Smooth muscle cell (in vitro differentiated cells): ENCODE data around the gene ZNF274. TPM values are rescaled to one million over a fixed set of nuclear protein-coding genes. Genes with fewer than 3 reads are reported as not detected.
A peak's percentile ranks its signal among the peaks of the same experiment; 100 is the strongest.
"Not testable (repeated sequence)": the region's sequence is repeated elsewhere in the genome, so short reads cannot be mapped to it uniquely, and the experiment has no call there.

Experiments used
- DNase-seq: peaks from one replicate; lab custom pipeline; 2025; ENCODE audit not compliant: unreplicated experiment; lab: John Stamatoyannopoulos, UW
- H2AFZ ChIP-seq: fragments of 200-600 bp; sonication (generic); 2 replicates; pipeline ENCODE4 v1.6.0; 2016; ENCODE audit warnings: antibody characterized with exemption, low read depth, mild to moderate bottlenecking
- H3F3A ChIP-seq: fragments of 200-600 bp; sonication (generic); 2 replicates; pipeline ENCODE4 v1.6.0; 2017; ENCODE audit warnings: antibody characterized with exemption, low read depth
- H3K27ac ChIP-seq: fragments of 200-600 bp; sonication (generic); 2 replicates; pipeline ENCODE4 v1.5.1; 2016; ENCODE audit warnings: low read depth, mild to moderate bottlenecking
- H3K27me3 ChIP-seq: fragments of 200-600 bp; sonication (generic); 2 replicates; pipeline ENCODE4 v1.6.1; 2016; ENCODE audit warnings: low read depth, mild to moderate bottlenecking
- H3K36me3 ChIP-seq: fragments of 200-600 bp; sonication (generic); 2 replicates; pipeline ENCODE4 v1.5.1; 2016; ENCODE audit warnings: low read depth
- H3K4me1 ChIP-seq: fragments of 200-600 bp; sonication (generic); 2 replicates; pipeline ENCODE4 v1.5.1; 2016; ENCODE audit warnings: low read depth
- H3K4me2 ChIP-seq: fragments of 200-600 bp; sonication (generic); 2 replicates; pipeline ENCODE4 v1.6.0; 2016; ENCODE audit warnings: mild to moderate bottlenecking
- H3K4me3 ChIP-seq: fragments of 200-600 bp; sonication (generic); 2 replicates; pipeline ENCODE4 v1.5.1; 2016; ENCODE audit warnings: mild to moderate bottlenecking
- H3K79me2 ChIP-seq: fragments of 200-600 bp; sonication (generic); 2 replicates; pipeline ENCODE4 v1.6.0; 2016; ENCODE audit warnings: low read depth, mild to moderate bottlenecking
- H3K9ac ChIP-seq: fragments of 200-600 bp; sonication (generic); 2 replicates; pipeline ENCODE4 v1.6.0; 2016; ENCODE audit warnings: low read depth
- H3K9me3 ChIP-seq: fragments of 200-600 bp; sonication (generic); replicated peaks from 2 replicates; pipeline ENCODE4 v1.5.1; 2016; ENCODE audit warnings: low read depth
- H4K20me1 ChIP-seq: fragments of 200-600 bp; sonication (generic); 2 replicates; pipeline ENCODE4 v1.6.0; 2016; ENCODE audit warnings: low read depth
- WGBS: methylation state at CpG from one replicate; pipeline ENCODE4 v1.1.7; 2016; ENCODE audit warnings: low lambda C conversion rate; 5-methylcytosine and 5-hydroxymethylcytosine counted together
- polyA plus RNA-seq: library from polyadenylated mRNA; unstranded; fragments of >200 nt; fragmentation: Nextera tagmentation; extraction: Ambion mirVana; gene quantifications from 2 replicates; pipeline ENCODE4 v1.2.1, GENCODE V29; 2016
- total RNA-seq: library from RNA; depleted of rRNA; stranded (reverse); fragments of >200 nt; gene quantifications from 2 replicates; pipeline ENCODE4 v1.2.3, GENCODE V29; 2014
- TF ChIP-seq, protein P1 (sequence below): fragments of 200-600 bp; sonication (generic); IDR thresholded peaks from 2 replicates; pipeline ENCODE4 v1.5.1; 2017; ENCODE audit warnings: borderline replicate concordance, mild to moderate bottlenecking, antibody characterized with exemption; ENCODE audit not compliant: insufficient read depth, poor library complexity, severe bottlenecking

Gene ZNF274
- total RNA-seq = 23.8 and 29.2 TPM in 2 replicates
- 27.2 and 29.5 TPM in 2 replicates for polyA plus RNA-seq

DNA sequence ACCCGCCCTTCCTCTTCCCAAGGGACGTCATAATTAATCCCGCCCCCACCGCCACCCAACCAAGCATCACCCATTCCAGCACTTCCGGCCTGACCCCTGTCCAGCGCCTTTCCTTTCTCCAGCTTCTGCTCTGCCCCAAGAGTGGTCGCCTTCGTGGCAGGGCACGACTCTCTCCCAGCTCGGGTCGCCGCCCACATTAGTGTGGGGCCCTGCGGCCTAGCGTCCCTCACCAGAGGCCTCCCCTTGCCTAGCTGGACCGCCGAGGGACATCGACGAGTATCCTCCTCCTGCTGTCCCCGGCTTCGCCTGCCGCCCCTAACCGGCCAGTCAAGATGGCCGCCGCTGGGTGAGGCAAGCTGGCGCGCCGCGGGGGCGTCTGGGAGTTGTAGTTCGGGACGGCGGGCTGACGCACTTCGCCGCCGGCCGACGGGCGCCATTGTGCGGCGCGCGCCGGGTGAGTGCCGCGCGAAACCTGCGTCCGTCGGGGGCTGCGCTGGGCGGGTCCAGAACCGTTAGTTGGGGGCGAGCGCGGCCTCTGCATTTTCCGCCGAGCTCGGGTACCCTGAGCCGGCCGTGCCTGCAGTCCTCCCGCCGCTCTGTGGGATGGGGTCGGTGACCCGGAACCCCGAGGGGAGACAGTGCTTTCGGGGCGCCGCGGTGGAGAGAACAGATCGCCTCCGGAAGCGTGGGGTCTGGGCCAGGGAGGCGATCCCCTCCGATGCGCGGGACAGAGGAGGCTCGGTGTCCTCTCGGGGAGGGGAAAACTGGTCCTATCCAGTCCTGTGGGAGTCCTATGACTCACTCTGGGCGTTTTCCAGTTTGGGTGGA, at the start of gene ZNF274:
ZNF274 (plus strand) TSS at position 73 of the 828 bp plus-strand sequence. CDS start 905 bp downstream, outside the sequence.
- Histone ChIP-seq H3K4me2 (peak within 1 kb of the TSS; percentile 96), H4K20me1 (no peaks in the 10 kb centered on the region), H3K4me3 (peak within 1 kb of the TSS; percentile 97), H3K36me3 (peaks cover 34% of the 10 kb centered on the region), H3K4me1 (no peaks in the 10 kb centered on the region), H3K9me3 (peaks cover 55% of the 10 kb centered on the region), H3K9ac (peak within 1 kb of the TSS; percentile 99), H2AFZ (peak within 1 kb of the TSS; percentile 91), H3K79me2 (peaks cover 19% of the 10 kb centered on the region), H3K27ac (peak within 1 kb of the TSS; percentile 100), H3F3A (no peaks in the 10 kb centered on the region), H3K27me3 (no peaks in the 10 kb centered on the region)
- under 1% methylated on average over 72 of the region's 80 CpGs for WGBS
- DNase-seq = peak; percentile 81
- TF ChIP-seq, protein P1, sequence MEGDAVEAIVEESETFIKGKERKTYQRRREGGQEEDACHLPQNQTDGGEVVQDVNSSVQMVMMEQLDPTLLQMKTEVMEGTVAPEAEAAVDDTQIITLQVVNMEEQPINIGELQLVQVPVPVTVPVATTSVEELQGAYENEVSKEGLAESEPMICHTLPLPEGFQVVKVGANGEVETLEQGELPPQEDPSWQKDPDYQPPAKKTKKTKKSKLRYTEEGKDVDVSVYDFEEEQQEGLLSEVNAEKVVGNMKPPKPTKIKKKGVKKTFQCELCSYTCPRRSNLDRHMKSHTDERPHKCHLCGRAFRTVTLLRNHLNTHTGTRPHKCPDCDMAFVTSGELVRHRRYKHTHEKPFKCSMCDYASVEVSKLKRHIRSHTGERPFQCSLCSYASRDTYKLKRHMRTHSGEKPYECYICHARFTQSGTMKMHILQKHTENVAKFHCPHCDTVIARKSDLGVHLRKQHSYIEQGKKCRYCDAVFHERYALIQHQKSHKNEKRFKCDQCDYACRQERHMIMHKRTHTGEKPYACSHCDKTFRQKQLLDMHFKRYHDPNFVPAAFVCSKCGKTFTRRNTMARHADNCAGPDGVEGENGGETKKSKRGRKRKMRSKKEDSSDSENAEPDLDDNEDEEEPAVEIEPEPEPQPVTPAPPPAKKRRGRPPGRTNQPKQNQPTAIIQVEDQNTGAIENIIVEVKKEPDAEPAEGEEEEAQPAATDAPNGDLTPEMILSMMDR = no peak

DNA sequence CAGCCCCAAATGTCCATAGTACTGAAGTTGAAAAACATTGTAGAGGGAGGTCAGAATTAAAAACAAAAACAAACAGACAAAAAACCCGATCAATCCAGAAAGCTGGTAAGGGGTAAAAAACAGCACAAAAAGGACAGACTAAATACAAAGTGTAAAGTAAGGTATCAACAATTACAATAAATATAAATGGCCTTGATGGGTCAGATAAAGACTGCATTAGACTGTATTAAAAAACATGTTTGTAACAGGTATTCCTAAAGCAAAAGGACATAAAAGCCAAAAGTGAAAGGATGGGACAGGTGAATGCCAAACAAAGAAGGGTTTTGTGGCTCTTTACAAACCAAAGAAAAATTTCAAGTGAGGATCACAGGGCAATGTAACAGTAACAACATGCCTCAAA, 48.6 kb upstream of the ZNF274 start:
- no peak overlapping the region for H3K4me2 ChIP-seq
- H3K9me3 ChIP-seq = peaks cover 79% of the 10 kb centered on the region
- no peak overlapping the region for H3K27ac ChIP-seq
- no peaks in the 10 kb centered on the region for H3K79me2 ChIP-seq
- H3K4me3 ChIP-seq = no peak overlapping the region
- no peak overlapping the region for H3K9ac ChIP-seq
- WGBS = 100% methylated on average over 1 of the region's 1 CpG
- H4K20me1 ChIP-seq = no peaks in the 10 kb centered on the region
- peaks cover 83% of the 10 kb centered on the region for H3K36me3 ChIP-seq
- no peaks in the 10 kb centered on the region for H3K27me3 ChIP-seq
- no peaks in the 10 kb centered on the region for H3K4me1 ChIP-seq
- DNase-seq = no peak
- no peak overlapping the region for H2AFZ ChIP-seq
- TF ChIP-seq, protein P1 = no peak
- no peaks in the 10 kb centered on the region for H3F3A ChIP-seq

DNA sequence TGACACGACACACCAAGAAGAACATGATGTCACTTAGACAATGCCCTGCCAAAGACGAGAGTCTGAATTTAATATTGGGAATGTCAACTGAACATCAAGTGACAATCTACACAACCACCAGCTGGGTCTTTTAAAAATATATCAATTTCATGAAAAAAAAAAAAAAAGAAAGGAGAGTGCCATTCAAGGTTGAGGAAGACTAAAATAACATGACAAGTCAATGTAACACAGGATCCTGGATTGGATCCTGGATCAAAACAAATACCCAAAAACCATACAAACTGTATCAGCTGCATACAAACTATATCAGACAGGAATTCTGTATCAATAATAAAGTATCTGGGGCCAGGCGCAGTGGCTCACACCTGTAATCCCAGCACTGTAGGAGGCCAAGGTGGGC, 37.0 kb upstream of the ZNF274 start:
- Histone ChIP-seq H2AFZ (no peak overlapping the region), H3K4me2 (no peak overlapping the region), H3K79me2 (peaks cover 54% of the 10 kb centered on the region), H3K4me1 (no peaks in the 10 kb centered on the region), H4K20me1 (no peaks in the 10 kb centered on the region), H3K9ac (no peak overlapping the region), H3K4me3 (no peak overlapping the region), H3K27me3 (no peaks in the 10 kb centered on the region), H3F3A (no peaks in the 10 kb centered on the region), H3K27ac (no peak overlapping the region), H3K9me3 (peaks cover 49% of the 10 kb centered on the region), H3K36me3 (peaks cover 26% of the 10 kb centered on the region)
- TF ChIP-seq, protein P1 = no peak
- WGBS = 100% methylated on average over 3 of the region's 3 CpGs
- no peak for DNase-seq

DNA sequence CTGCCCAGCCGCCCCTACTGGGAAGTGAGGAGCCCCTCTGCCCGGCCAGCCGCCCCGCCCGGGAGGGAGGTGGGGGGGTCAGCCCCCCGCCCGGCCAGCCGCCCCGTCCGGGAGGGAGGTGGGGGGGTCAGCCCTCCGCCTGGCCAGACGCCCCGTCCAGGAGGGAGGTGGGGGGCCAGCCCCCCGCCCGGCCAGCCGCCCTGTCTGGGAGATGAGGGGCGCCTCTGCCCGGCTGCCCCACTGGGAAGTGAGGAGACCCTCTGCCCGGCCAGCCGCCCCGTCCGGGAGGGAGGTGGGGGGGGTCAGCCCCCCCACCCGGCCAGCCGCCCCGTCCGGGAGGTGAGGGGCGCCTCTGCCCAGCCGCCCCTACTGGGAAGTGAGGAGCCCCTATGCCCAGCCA, 35.4 kb upstream of the ZNF274 start:
- Histone ChIP-seq H3K9me3 (peaks cover 34% of the 10 kb centered on the region), H3K36me3 (peaks cover 11% of the 10 kb centered on the region), H3K79me2 (peaks cover 64% of the 10 kb centered on the region)
- not testable (repeated sequence) for H3K4me1 ChIP-seq, H3K27ac ChIP-seq, H3K27me3 ChIP-seq, H3F3A ChIP-seq, H3K9ac ChIP-seq, DNase-seq, H3K4me3 ChIP-seq, H2AFZ ChIP-seq, H4K20me1 ChIP-seq, H3K4me2 ChIP-seq
- no CpG with 5 or more reads among the region's 28 CpGs for WGBS
